Suppressor macrophage treated with lipopolysaccharide for 1 hour (primary cell): Measurements from ENCODE around the gene CACNA1D.
A peak's percentile ranks its signal among the peaks of the same experiment; 100 is the strongest.
"Not testable (repeated sequence)": the region's sequence is repeated elsewhere in the genome, so short reads cannot be mapped to it uniquely, and the experiment has no call there.

Experiments
- DNase-seq, 3 donors: peaks; one replicate each; pipeline ENCODE4 v3.0.0-alpha.2; 2020 to 2022

CACNA1D gene

DNA sequence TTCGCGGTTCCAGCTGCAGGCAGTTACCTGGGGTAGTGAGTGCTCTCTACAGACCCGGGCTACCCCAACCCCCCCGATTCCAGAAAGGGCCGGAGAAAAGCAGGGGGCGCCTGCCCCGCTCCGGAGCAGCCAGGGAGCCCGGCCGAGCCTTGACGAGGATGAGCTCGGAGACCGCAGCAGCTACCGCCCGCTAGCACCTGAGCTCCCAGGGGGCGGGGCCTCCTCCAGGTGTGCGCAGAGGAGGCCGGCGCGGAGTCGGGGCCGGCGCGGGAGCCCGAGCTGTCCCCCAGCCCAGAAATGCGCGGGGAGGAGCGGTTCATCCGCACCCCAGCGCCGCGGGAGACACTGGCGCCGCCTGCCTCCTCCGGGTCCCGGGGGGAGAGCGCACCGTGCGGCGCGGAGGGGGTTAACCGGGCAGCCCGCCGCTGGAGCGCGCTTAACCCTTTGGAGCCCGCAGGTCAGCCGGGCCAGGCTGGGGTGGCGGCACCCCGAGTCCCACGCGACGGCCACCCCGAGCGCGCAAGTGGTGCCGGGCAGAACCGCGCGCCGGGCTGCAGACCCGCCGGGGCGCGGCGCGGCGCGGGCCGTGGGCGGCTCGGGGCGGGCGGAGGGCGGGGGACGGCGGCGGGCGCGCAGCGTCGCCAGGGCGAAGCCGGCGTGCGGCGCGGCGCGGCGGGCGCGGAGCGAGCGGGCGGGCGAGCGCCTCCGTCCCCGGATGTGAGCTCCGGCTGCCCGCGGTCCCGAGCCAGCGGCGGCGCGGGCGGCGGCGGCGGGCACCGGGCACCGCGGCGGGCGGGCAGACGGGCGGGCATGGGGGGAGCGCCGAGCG lies at the start of gene CACNA1D:
CACNA1D (plus strand) TSS at position 649 of the 829 bp plus-strand sequence. CDS start 556 bp downstream, outside the sequence.
- peak in 2 of 3 donors; percentile 42 to 57 for DNase-seq

DNA sequence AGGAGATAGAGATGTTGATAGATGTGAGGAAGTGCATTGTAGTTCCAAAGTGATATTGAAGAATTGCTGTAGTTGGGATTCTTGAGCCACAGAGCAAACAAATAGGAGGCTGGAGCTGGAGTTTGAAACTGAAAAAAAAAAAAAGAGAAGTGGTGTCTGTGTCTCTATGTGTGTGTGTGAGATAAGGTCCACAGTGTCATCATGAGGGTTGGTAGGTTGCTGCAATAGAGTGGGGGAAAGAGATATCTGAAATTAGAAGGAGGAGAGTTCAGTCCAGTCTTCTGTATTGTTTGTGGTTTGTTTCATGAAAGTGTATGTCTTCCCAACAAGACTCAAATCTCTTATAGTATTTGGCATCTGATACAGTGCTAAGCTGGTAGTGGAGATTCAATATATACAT lies 37.3 kb upstream of the CACNA1D start:
- no peak for DNase-seq

DNA sequence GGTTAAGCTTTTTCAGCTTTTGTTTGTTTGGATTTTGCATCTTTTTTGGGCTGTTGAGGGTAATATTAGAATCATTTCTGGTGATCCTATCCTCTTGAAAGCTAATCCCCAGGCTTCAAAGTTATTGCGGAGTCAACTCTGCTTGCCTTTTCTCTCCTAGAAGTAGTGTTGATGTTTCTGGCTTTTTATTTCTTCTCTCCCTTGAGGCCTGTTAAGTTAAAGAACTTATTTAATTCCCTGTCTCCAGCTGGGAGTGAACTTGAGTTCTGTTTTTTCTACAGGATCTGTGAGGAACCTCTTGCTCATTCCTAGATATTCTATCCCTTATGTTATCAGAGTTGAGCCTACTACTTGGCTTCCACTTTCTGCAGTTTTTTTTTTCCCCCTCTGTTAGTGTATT lies 34.1 kb upstream of the CACNA1D start:
- no peak for DNase-seq

DNA sequence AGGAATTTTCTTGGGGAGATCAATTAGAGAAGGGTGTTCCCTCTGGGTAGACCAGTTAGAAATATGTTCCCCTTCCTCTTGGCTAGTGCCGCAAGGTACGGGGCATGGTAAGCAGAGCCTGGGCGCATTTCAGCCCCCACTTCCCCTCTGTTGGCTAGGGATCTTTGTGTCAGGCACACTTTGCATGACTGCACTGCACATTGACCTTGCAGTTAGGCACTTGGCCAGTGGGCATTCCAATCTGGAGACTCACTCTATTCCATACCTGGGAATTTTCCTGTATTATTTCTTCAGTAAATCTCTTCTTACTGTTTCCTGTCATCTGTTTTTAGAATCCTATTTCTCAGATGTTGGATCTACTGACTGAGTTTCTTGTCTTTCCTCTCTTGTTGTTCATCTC lies 30.0 kb upstream of the CACNA1D start:
- DNase-seq = no peak

- DNase-seq = peak in 2 of 3 donors; percentile 9
Measured at GRCh38 chr3:53469758-53470157, 24.7 kb upstream of the CACNA1D start.

GRCh38 chr3:53473422-53473821 lies 21.0 kb upstream of the CACNA1D start:
- no peak for DNase-seq

DNA sequence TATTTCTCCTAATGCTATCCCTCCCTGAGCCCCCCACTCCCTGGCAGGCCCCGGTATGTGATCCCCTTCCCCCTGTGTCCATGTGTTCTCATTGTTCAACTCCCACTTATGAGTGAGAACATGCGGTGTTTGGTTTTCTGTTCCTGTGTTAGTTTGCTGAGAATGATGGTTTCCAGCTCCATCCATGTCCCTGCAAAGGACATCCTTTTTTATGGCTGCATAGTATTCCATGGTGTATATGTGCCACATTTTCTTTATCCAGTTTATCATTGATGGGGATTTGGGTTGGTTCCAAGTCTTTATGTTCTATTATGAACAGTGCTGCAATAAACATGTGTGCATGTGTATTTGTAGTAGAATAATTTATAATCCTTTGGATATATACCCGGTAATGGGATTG lies 18.0 kb upstream of the CACNA1D start:
- DNase-seq = not testable (repeated sequence)

GRCh38 chr3:53477689-53478088 lies 16.7 kb upstream of the CACNA1D start:
- DNase-seq = not testable (repeated sequence)

- DNase-seq = no peak
Measured at GRCh38 chr3:53478166-53478830, 16.1 kb upstream of the CACNA1D start.

DNA sequence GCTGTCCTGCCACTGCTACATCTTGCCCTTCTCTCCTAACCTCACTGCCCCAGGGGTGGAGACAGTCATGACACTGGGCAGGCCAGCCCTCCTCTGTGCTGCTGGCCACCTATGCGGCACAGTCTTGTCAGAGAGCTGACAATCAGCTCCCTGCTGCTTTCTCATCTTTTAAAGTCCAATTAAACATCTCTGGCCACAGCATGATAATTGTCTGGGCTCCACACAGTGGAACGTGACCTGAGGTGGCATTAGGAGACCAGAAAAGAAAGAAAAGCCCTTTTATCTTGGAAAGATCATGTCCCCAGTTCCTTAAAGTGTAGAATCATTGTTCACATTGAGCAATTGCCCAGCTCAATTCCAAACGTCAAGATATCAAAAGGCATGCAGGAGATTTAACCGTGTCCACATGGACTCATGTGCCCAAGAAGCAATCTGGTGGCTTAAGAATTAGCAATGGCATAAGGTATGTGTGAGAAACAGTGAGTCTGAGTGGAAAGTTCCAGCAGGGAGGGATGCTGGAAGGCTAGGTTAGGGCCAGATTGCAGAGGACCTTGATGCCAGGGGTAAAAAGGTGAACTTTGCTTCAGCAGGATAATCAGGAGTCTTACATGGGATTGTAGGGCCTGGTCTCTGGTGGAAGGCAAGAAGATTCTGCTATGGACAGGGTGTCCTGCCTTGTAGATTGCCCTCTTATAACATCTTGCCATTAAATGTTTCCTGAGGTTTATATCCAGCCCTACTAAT lies 15.3 kb upstream of the CACNA1D start:
- no peak for DNase-seq

GRCh38 chr3:53482227-53482626 lies 12.2 kb upstream of the CACNA1D start:
- DNase-seq = no peak

DNA sequence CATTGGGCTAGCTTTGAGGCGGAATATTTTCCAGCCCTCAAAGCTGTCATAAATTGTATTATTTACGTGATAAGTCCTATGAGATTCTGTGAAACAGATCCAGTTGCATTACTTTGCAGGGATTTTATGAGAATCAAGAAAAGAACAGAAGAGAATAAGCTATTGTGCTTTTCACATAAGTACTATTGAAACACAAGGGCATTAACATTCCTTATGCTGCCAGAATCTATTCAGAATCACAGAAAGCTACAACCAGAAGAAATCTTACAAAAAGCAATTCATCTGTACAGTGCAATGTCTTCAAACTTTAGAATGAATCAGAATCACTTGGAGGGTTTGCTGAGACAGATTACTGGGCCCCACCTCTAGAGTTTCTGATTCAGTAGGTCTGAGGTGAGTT lies 10.6 kb upstream of the CACNA1D start:
- DNase-seq = no peak

GRCh38 chr3:53484984-53485383 lies 9.4 kb upstream of the CACNA1D start:
- DNase-seq = no peak

DNA sequence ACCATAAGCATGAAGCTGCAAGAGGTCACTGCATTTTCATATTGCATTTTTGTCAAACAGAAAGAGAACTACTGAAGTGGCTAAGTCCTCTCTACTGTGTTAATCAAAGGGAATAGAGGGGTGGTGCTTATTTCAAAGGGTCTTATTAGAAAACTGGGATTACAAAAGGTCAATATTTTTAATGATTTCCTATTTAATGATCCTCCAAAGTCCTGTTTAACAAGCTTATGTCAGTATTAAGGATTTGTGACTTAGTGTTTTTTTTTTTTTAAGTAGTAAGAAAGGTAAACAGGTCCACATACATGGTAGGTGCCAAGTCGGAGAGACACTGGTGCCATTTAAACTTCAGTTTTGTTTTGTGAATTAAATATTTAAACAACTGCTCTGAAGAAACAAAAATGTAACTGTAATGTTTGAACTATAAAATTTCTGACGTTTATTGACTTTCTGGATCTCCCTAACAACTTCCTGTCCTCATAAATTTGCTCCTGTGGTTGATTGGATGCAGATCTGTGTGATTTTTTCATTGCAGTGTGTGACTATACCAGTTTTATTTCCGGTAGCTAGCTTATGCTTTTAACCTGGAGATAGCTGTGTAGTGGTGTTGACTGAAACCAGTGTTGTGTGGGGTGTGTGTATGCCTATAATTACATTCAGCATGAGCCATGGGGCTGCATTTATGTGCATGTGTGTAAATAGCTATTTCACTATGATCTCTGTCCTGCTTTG lies 8.6 kb upstream of the CACNA1D start:
- DNase-seq = no peak

DNA sequence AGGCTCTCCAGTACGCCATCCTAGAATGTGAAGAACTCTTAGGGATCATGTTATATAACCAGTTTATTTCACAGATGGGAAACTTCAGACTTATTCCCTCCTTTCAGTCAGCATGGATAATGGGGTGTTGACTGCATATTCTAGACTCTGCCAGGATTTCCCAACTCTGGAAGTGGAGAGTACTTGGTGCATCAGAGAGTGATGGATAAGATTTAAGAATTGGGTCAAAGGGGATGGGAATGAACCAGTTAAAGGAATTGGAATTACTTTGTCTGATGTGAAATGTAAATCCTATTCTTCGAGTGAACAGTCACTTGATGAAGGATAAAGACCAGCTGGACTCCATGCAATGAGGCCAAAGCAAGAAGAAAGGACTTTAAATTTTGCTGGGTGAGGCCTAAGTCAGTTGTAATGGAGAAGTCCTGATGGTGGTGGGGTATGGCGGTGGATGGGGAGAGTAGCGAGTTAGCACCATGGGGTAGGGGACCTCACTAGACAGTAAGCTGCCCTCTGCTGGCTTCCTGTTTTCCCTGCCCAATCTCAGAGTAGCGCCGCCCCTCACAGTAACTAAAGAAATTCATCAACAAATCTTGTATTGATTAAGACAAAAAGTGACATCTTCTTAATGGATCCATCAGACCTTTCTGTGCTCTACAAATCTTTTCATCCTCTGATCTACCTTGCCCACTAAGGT lies 7.3 kb upstream of the CACNA1D start:
- DNase-seq = no peak

GRCh38 chr3:53489386-53489785 lies 5.0 kb upstream of the CACNA1D start:
- DNase-seq = no peak

DNA sequence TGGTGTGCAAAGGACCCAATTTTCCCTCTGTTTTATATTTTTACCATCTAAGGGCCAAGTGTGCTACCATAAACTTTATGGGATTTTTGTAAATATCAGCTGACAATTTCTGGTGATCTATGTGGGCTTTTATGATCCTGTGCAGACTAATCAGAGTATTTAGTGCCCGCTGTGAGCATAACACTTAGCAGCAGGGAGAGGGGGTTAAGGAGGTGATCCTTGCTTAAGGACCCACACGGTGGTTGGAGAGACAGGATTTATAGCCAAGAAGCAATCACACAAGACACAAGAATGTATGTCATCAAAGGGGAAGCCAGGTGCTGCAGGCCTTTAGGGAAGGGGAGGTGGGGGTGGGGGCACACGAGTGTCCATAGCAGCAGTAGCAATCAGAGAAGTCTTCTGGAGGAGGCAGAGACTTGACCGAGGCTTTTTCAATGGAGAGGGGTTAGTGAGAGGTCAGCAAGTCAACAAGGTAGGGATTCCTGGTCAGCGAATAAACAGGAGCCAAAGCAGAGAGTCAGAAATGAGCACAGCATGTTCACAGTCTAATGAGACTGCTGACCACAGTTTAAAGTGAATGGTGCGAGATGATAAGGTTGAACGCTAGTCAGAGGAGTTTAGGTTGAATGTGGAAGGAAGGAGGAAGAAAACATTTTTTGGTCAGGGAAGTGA lies 4.5 kb upstream of the CACNA1D start:
- no peak for DNase-seq

DNA sequence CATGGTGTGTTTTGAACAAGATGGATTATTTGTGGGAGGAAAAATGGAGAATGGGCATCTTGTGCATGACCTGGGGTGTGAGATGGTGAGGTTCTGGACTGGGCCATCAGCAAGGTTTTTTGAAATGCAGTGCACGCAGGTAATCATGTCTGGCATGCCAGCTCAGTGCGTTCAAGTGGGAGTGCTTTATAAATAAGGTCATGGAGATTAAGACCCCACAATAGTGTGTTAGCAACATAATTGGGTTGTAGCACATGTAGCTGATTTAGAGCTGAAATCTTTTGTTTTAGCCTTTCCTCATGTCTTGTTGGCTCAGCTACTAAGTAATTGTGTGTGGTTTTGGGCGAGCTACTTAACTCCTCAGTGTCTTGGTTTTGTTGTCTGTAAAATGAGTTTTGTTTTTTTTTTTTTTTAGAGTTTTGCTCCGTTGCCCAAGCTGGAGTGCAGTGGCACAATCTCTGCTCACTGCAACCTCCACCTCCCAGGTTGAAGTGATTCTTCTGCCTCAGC lies 3.9 kb upstream of the CACNA1D start:
- no peak for DNase-seq

- no peak for DNase-seq
Measured at GRCh38 chr3:53491276-53491675, 3.1 kb upstream of the CACNA1D start.

DNA sequence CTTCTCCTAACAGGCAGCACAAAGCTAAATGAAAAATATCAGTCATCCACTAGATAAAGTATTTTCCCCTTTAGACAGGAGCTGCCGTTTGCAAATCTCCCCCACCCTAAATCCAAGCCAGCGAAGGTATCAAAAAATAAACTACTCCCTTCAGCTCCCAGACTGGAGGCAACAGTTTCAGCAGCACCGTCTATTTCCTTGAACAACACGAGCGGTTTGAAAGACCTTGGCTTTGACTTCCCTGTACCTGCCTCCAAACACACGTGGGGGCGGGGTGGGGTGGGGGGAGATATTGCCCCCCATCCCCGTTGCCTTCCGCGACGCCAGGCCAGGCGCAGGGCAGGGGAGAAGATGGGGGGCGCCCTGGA lies 832 bp upstream of the CACNA1D start:
- no peak for DNase-seq

DNA sequence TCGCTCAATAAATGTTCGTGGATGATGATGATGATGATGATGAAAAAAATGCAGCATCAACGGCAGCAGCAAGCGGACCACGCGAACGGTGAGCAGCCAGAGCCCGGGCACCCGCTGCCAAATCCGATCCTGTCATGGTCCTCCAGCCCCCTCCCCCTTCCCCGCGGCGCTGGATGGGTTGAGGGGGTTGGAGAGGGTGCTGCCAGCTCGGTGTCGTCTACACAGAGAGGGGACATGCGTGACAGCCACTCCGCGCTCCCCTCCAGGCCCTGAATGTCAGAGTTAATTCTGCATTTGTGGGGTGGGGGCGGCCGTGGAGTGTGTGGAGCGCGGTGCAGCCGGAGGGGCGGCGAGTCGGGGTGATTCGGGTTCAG lies 722 bp downstream of the CACNA1D start:
- no peak for DNase-seq
